SK-N-SH treated with all-trans-retinoic acid at 6 μM for 48 hours (cell line): ENCODE results near the gene APOBEC3H.

Experiments used
- ARNTL ChIP-seq: fragments of 450-650 bp; formaldehyde crosslinking; IDR thresholded peaks from 2 replicates; pipeline ENCODE4 v1.5.0; 2020; ENCODE audit warnings: low read depth, mild to moderate bottlenecking, moderate library complexity, borderline replicate concordance
- CSDC2 ChIP-seq: fragments of 250-450 bp; sonication (Bioruptor Pico); IDR thresholded peaks from 2 replicates; pipeline ENCODE4 v1.5.0; 2020; ENCODE audit warnings: mild to moderate bottlenecking, moderate library complexity
- PATZ1 ChIP-seq: fragments of 250-450 bp; sonication (Bioruptor Pico); IDR thresholded peaks from 2 replicates; pipeline ENCODE4 v1.8.0; 2020; ENCODE audit warnings: mild to moderate bottlenecking, moderate library complexity, borderline replicate concordance
- POU6F1 ChIP-seq: fragments of 250-450 bp; sonication (Bioruptor Pico); IDR thresholded peaks from 2 replicates; pipeline ENCODE4 v1.8.0; 2021; ENCODE audit warnings: low read depth, mild to moderate bottlenecking, moderate library complexity, borderline replicate concordance
- ZFP3 ChIP-seq: fragments of 250-450 bp; sonication (Bioruptor Pico); IDR thresholded peaks from 2 replicates; pipeline ENCODE4 v1.5.0; 2020; ENCODE audit warnings: mild to moderate bottlenecking, moderate library complexity
- ZFP30 ChIP-seq: fragments of 450-650 bp; formaldehyde crosslinking; IDR thresholded peaks from 2 replicates; pipeline ENCODE4 v1.5.0; 2022; ENCODE audit warnings: mild to moderate bottlenecking, moderate library complexity

GRCh38 chr22:39128508-39128907, 31.5 kb downstream of the APOBEC3H start:
- no peak for TF ChIP-seq POU6F1 (CRISPR knock-in tag)
- TF ChIP-seq ZFP30 (CRISPR knock-in tag) = no peak
- TF ChIP-seq ZFP3 (CRISPR knock-in tag) = no peak
- no peak for TF ChIP-seq ARNTL
- TF ChIP-seq CSDC2 = no peak
- no peak for TF ChIP-seq PATZ1 (CRISPR knock-in tag)
